Measurements from ENCODE around the gene DMBX1.

DNA sequence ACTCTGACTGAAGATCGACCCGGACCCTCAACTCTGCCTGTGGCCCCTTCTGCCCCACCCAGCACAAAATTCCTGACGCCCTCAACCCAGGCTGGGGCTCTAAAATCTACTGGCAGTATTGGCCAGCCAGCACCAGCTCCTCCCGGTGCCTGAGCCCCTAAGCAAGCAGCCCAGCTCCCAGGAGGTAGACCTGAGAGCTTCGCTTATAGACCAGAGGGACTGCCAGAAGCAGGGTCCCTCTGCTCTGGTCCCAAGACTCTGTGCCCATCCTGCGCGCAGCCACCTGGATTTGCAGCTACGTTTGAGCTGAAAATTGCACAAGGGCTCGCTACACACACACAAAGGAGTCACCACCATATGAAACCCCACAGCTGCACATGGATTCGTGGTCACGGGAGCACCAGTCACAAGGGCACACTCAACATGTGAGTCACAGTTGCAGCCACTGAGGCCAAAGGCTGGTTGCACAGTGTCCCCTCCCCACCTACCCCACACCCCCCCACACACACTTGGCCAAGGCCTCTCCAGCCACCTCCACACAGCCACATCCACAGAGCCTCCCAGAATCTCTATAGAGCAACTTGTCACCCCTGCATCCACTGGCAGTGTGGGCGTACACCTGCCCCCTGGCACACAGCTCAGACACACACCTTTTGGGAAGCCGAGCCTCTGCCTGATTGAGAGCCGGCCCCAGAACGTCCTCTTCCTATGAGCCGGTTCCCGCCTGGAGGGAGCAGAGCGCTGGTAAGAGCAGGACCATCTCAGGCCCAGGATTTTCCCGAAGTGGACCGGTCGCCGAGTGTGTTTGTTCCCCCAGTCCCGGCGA, 1.1 kb upstream of the DMBX1 start:
- TF ChIP-seq FOSL2 (IDR thresholded peaks at IDR 0.05): no peak
- no peak for TF ChIP-seq FOSL2 (CRISPR knock-in tag; IDR thresholded peaks at IDR 0.05)
- TF ChIP-seq EHMT2 (IDR thresholded peaks at IDR 0.05; ENCODE audit: low read depth): no peak
- TF ChIP-seq SREBF2 (IDR thresholded peaks at IDR 0.05): no peak
- TF ChIP-seq POLR2A (IDR thresholded peaks at IDR 0.05; ENCODE audit: low read length): no peak

Data from A549 (cell line).